GM04503 (cell line): ENCODE data around the gene BAHCC1.

Experiments used
- DNase-seq: peaks from one replicate; pipeline ENCODE4 v3.0.0-alpha.2; 2012; ENCODE audit warnings: low read depth

Gene BAHCC1

GRCh38 chr17:81443269-81443668, 48.0 kb downstream of the BAHCC1 start:
- DNase-seq, result no peak

- no peak for DNase-seq
Observed at GRCh38 chr17:81444610-81445339, 49.5 kb downstream of the BAHCC1 start.

- no peak for DNase-seq
Observed at GRCh38 chr17:81445642-81446503, 50.6 kb downstream of the BAHCC1 start.

- DNase-seq, result no peak
Observed at GRCh38 chr17:81447331-81447933, 52.2 kb downstream of the BAHCC1 start.

GRCh38 chr17:81448442-81448841, 53.2 kb downstream of the BAHCC1 start:
- no peak for DNase-seq

GRCh38 chr17:81448950-81449349, 53.7 kb downstream of the BAHCC1 start:
- DNase-seq, result no peak

GRCh38 chr17:81449351-81449750, 54.1 kb downstream of the BAHCC1 start:
- DNase-seq, result no peak

- DNase-seq, result no peak
Observed at GRCh38 chr17:81451823-81452222, 56.6 kb downstream of the BAHCC1 start.

GRCh38 chr17:81452551-81452950, 57.3 kb downstream of the BAHCC1 start:
- no peak for DNase-seq

GRCh38 chr17:81453076-81453475, 57.8 kb downstream of the BAHCC1 start:
- no peak for DNase-seq

GRCh38 chr17:81453712-81454111, 58.5 kb downstream of the BAHCC1 start:
- no peak for DNase-seq

- no peak for DNase-seq
Observed at GRCh38 chr17:81454473-81454872, 59.2 kb downstream of the BAHCC1 start.

- no peak for DNase-seq
Observed at GRCh38 chr17:81455387-81455786, 60.1 kb downstream of the BAHCC1 start.

GRCh38 chr17:81456091-81456490, 60.8 kb downstream of the BAHCC1 start:
- DNase-seq, result no peak

- DNase-seq, result no peak
Observed at GRCh38 chr17:81456798-81457197, 61.5 kb downstream of the BAHCC1 start.

GRCh38 chr17:81457401-81457800, 62.1 kb downstream of the BAHCC1 start:
- DNase-seq, result no peak

GRCh38 chr17:81457917-81458555, 62.8 kb downstream of the BAHCC1 start:
- no peak for DNase-seq

- DNase-seq, result no peak
Observed at GRCh38 chr17:81458628-81459027, 63.4 kb downstream of the BAHCC1 start.

- no peak for DNase-seq
Observed at GRCh38 chr17:81459224-81459623, 64.0 kb downstream of the BAHCC1 start.

GRCh38 chr17:81459864-81460263, 64.6 kb downstream of the BAHCC1 start:
- no peak for DNase-seq

- DNase-seq, result no peak
Observed at GRCh38 chr17:81460856-81461460, 65.7 kb downstream of the BAHCC1 start.
